ENCODE data around the gene APOO.

Gene APOO

DNA sequence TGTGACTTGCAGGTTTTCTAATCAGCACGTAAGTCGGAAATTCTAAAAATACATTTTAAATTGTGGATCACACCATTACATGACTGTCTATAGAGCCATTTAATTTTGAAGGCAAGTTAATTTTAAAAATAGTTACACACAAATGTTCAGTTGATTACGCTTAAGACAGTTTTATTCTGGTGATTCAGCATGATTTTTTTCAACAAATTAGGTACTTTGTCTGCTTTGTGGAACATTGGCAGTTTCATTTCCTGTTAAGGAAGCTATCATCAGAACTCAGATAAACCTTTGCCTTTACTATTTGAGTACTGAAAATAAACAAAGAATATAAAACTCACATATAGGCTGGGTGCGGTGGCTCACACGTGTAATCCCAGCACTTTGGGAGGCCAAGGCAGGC lies 105.3 kb downstream of the APOO start:
- no peak for DNase-seq (ENCODE audit: low read depth)
- TF ChIP-seq, protein P1, sequence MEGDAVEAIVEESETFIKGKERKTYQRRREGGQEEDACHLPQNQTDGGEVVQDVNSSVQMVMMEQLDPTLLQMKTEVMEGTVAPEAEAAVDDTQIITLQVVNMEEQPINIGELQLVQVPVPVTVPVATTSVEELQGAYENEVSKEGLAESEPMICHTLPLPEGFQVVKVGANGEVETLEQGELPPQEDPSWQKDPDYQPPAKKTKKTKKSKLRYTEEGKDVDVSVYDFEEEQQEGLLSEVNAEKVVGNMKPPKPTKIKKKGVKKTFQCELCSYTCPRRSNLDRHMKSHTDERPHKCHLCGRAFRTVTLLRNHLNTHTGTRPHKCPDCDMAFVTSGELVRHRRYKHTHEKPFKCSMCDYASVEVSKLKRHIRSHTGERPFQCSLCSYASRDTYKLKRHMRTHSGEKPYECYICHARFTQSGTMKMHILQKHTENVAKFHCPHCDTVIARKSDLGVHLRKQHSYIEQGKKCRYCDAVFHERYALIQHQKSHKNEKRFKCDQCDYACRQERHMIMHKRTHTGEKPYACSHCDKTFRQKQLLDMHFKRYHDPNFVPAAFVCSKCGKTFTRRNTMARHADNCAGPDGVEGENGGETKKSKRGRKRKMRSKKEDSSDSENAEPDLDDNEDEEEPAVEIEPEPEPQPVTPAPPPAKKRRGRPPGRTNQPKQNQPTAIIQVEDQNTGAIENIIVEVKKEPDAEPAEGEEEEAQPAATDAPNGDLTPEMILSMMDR (IDR thresholded peaks at IDR 0.05; ENCODE audit: insufficient read depth, low read depth, low read length, missing control alignments), result no peak
- no peak overlapping the region for H3K4me3 ChIP-seq (ENCODE audit: low read length)

- H3K4me3 ChIP-seq (ENCODE audit: low read length), result no peak overlapping the region
- no peak for DNase-seq (ENCODE audit: low read depth)
- TF ChIP-seq, protein P1 (IDR thresholded peaks at IDR 0.05; ENCODE audit: insufficient read depth, low read depth, low read length, missing control alignments), result no peak
These were observed 108.2 kb downstream of the APOO start for GRCh38 chrX:23799469-23800065.

- DNase-seq (ENCODE audit: low read depth), result peak; percentile 79
- TF ChIP-seq, protein P1 (IDR thresholded peaks at IDR 0.05; ENCODE audit: insufficient read depth, low read depth, low read length, missing control alignments), result peak; percentile 12
- H3K4me3 ChIP-seq (ENCODE audit: low read length), result no peak overlapping the region
These were observed 110.2 kb downstream of the APOO start for GRCh38 chrX:23797371-23798128.

GRCh38 chrX:23795221-23795620 lies 112.5 kb downstream of the APOO start:
- TF ChIP-seq, protein P1 (IDR thresholded peaks at IDR 0.05; ENCODE audit: insufficient read depth, low read depth, low read length, missing control alignments), result no peak
- no peak overlapping the region for H3K4me3 ChIP-seq (ENCODE audit: low read length)
- DNase-seq (ENCODE audit: low read depth), result no peak

DNA sequence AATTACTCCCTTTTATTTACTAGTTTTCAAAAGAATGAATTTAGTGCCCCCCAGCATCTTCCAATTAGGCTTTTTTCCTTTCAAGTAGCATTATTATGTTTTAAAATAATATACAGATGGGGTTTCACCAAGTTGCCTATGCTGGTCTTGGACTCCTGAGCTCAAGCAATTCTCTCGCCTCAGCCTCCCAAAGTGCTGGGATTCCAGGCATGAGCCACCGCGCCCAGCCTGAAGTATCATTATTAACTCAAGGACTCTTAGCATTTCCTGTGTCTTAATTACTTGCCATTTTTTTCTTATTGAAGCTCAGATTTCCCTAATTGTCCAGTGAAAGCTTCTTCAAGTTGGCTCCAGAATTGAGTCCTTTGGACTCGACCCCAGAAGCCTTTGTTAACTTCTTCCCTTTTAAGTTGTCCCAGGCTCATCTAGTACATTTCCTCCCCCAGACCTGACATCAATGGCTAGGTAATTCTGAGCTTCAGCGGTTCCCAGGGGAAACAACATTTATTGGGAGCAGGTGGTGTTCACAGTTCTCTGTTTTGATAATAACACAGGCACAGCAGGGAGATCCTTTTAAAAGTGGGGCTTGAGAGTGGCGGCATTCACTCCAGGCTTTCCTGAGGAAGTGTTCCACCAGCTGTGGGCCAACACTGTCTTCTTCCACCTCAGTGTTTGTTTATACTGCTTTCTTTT lies 114.7 kb downstream of the APOO start:
- TF ChIP-seq, protein P1 (IDR thresholded peaks at IDR 0.05; ENCODE audit: insufficient read depth, low read depth, low read length, missing control alignments), result no peak
- H3K4me3 ChIP-seq (ENCODE audit: low read length), result no peak overlapping the region
- no peak for DNase-seq (ENCODE audit: low read depth)

- no peak for DNase-seq (ENCODE audit: low read depth)
- TF ChIP-seq, protein P1 (IDR thresholded peaks at IDR 0.05; ENCODE audit: insufficient read depth, low read depth, low read length, missing control alignments), result no peak
- no peak overlapping the region for H3K4me3 ChIP-seq (ENCODE audit: low read length)
These were observed 117.6 kb downstream of the APOO start for GRCh38 chrX:23790155-23790497.
